Testis (tissue), 3 donors: ENCODE data around the gene CNKSR3. TPM values are rescaled to one million over a fixed set of nuclear protein-coding genes. Genes with fewer than 3 reads are reported as not detected.

Source experiments
- DNase-seq: peaks from one replicate; pipeline ENCODE4 v3.0.0-alpha.2; 2019
- H3K27ac ChIP-seq, 2 donors: fragments of 200-600 bp; sonication (generic); one replicate each; pipeline ENCODE4 v1.5.1; 2019
- H3K27me3 ChIP-seq: fragments of 200-600 bp; sonication (generic); one replicate; pipeline ENCODE4 v1.5.1; 2019
- H3K36me3 ChIP-seq: fragments of 200-600 bp; sonication (generic); one replicate; pipeline ENCODE4 v1.5.1; 2017; ENCODE audit warnings: low read depth; ENCODE audit errors: missing control alignments
- H3K4me1 ChIP-seq: fragments of 200-600 bp; sonication (generic); one replicate; pipeline ENCODE4 v1.5.1; 2019
- H3K4me3 ChIP-seq, 2 donors: fragments of 200-600 bp; sonication (generic); one replicate each; pipeline ENCODE4 v1.5.1; 2017 to 2019
- H3K9me3 ChIP-seq: fragments of 200-600 bp; sonication (generic); one replicate; pipeline ENCODE4 v1.5.1; 2017
- POLR2A ChIP-seq: fragments of 450-650 bp; IDR thresholded peaks from one replicate; pipeline ENCODE4 v1.6.1; 2017; ENCODE audit warnings: antibody characterized with exemption, mild to moderate bottlenecking, moderate library complexity
- WGBS, 2 donors: methylation state at CpG; one replicate each; pipeline ENCODE4 v1.1.5; 2018; 5-methylcytosine and 5-hydroxymethylcytosine counted together
- intact Hi-C: fragments of 100-400 bp; cut with DNase I; formaldehyde crosslinking; loops from one replicate; pipeline ENCODE4 v1.15.1; 2023; ENCODE audit warnings: low total_unique reads
- polyA plus RNA-seq: library from polyadenylated mRNA; stranded (reverse); fragments of 350-450 nt; fragmentation: Illumina TruSeq; extraction: RNeasy Lipid Tissue Mini Kit (QIAGEN cat#74804); gene quantifications from one replicate; pipeline ENCODE4 v1.2.3, GENCODE V29; 2014; ENCODE audit warnings: low read depth, low replicate concordance; ENCODE audit not compliant: insufficient read depth
- total RNA-seq, 2 donors: library from RNA; depleted of rRNA; stranded (reverse); fragments of >200 nt; gene quantifications; one replicate each; pipeline ENCODE4 v1.2.3, GENCODE V29; 2016
- TF ChIP-seq, protein P1 (sequence below), 3 experiments: fragments of 450-650 bp in 2 of 3; fragments of 200-600 bp in 1 of 3; sonication (generic) in 1 of 3; IDR thresholded peaks; one replicate each; pipeline ENCODE4 v1.5.1; 2016 to 2019; ENCODE audit warnings: antibody characterized with exemption in 3 of 3, mild to moderate bottlenecking in 2 of 3, moderate library complexity in 1 of 3

CNKSR3 gene
- total and polyA plus RNA-seq, 3 donors from 2014 or later = 26.0 to 28.7 (median 26.0) TPM

DNA sequence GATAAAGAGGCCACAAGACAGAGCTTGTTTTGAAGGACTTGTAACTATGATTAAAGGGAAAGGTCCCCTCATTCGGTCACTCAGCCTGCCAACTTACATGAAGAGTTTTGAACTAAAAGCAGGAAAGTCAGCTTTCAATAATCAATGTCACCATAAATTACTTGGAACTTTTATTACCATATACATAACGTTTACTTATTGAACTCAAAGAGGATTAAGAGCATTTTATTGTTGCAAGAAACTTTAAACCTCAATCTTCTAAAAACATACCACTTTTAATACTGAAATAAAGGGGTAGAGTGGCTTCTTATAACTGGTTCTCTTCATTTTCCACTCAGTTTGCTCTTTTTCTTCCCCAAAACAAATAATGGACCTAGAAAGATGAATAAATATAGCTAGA is 65.1 kb downstream of the CNKSR3 start:
- Histone ChIP-seq H3K4me3 (no peak overlapping the region), H3K36me3 (no peaks in the 10 kb centered on the region), H3K27ac (no peak overlapping the region), H3K4me1 (peaks cover 5% of the 10 kb centered on the region), H3K27me3 (no peaks in the 10 kb centered on the region), H3K9me3 (no peaks in the 10 kb centered on the region)
- 71 to 72% methylated on average over 2 of the region's 2 CpGs for WGBS, 2 donors
- TF ChIP-seq POLR2A = no peak
- TF ChIP-seq, protein P1, sequence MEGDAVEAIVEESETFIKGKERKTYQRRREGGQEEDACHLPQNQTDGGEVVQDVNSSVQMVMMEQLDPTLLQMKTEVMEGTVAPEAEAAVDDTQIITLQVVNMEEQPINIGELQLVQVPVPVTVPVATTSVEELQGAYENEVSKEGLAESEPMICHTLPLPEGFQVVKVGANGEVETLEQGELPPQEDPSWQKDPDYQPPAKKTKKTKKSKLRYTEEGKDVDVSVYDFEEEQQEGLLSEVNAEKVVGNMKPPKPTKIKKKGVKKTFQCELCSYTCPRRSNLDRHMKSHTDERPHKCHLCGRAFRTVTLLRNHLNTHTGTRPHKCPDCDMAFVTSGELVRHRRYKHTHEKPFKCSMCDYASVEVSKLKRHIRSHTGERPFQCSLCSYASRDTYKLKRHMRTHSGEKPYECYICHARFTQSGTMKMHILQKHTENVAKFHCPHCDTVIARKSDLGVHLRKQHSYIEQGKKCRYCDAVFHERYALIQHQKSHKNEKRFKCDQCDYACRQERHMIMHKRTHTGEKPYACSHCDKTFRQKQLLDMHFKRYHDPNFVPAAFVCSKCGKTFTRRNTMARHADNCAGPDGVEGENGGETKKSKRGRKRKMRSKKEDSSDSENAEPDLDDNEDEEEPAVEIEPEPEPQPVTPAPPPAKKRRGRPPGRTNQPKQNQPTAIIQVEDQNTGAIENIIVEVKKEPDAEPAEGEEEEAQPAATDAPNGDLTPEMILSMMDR (IDR thresholded peaks at IDR 0.05) = no peak
- intact Hi-C loops = no loop called here
- DNase-seq = no peak

DNA sequence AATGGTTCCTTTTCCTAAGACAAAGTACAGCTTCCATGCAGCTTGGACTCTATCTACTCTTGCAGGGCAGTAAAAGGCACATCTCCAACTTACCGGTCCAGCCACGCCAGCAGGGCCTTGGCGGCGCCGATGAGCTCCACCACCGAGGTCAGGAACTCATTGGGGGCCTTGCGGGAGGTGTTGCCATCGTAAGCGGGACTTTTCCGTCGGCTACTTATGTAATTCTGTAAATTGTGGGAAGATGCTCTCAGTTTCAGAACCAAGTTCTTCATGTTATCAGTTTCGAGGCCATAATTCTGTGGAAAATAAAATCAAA is 68.5 kb downstream of the CNKSR3 start:
- Histone ChIP-seq H3K4me3 (no peak overlapping the region), H3K4me1 (peaks cover 5% of the 10 kb centered on the region), H3K27ac (no peak overlapping the region), H3K36me3 (no peaks in the 10 kb centered on the region), H3K9me3 (no peaks in the 10 kb centered on the region), H3K27me3 (no peaks in the 10 kb centered on the region)
- TF ChIP-seq POLR2A = no peak
- TF ChIP-seq, protein P1 (IDR thresholded peaks at IDR 0.05) = no peak
- no peak for DNase-seq
- 70 to 74% methylated on average over 12 of the region's 12 CpGs for WGBS, 2 donors
- intact Hi-C loops = no loop called here

DNA sequence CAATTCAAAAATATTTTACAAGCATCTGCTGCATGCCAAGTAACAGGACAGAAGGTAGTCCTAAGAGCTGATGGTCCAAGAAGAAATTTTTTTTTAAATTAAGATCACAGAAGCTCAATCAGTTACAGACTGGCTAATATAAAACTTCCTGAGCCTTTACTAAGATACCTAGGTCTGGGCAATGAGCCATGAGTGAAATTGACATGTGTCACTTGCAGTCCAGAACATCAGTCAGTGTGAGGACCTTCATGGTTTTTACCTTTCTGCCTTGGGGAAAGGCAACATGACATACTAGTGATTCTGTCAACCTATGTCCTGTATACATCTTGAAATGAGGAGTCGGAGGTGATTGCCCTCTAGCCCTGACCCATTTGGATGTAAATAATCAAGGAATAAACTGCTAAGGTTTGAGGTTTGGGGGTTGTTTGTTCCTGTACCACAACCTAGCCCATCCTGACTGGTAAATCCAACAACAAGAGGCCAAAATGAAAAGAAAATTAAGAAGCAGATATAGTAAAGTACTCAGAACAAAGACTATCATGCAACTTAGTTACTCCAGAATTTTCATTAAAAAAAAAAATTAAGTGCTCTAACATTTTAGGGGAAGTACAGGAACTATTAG is 70.0 kb downstream of the CNKSR3 start:
- DNase-seq = no peak
- intact Hi-C loops = no loop called here
- Histone ChIP-seq H3K36me3 (no peaks in the 10 kb centered on the region), H3K27ac (no peak overlapping the region), H3K9me3 (no peaks in the 10 kb centered on the region), H3K27me3 (no peaks in the 10 kb centered on the region), H3K4me1 (no peaks in the 10 kb centered on the region), H3K4me3 (no peak overlapping the region)
- no peak for TF ChIP-seq POLR2A
- TF ChIP-seq, protein P1 (IDR thresholded peaks at IDR 0.05) = no peak
- WGBS, 2 donors = 86 to 100% methylated on average over 1 of the region's 1 CpG

DNA sequence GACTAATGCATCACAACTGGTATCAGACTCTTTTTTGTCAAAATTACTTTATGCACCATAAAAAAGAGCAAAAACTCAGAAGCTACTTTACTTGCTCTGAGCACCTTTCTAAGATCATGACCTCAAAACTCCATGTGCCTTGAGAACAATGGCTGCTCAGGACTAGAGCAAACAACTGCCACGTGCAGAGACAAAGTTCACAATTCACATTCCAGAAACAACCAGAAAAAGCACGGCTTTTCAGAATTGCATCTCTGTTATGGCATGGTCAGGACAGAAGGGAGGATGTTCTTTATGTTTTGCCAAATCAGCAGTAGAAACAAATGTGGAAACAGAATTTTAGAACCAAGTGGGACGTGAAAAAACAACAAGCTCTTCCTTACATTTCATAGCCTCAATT is 70.5 kb downstream of the CNKSR3 start:
- Histone ChIP-seq H3K36me3 (no peaks in the 10 kb centered on the region), H3K4me3 (no peak overlapping the region), H3K4me1 (no peaks in the 10 kb centered on the region), H3K9me3 (no peaks in the 10 kb centered on the region), H3K27me3 (no peaks in the 10 kb centered on the region), H3K27ac (no peak overlapping the region)
- 34 to 56% methylated on average over 3 of the region's 3 CpGs for WGBS, 2 donors
- TF ChIP-seq, protein P1 (IDR thresholded peaks at IDR 0.05) = no peak
- no peak for TF ChIP-seq POLR2A
- intact Hi-C loops = no loop called here
- DNase-seq = no peak

DNA sequence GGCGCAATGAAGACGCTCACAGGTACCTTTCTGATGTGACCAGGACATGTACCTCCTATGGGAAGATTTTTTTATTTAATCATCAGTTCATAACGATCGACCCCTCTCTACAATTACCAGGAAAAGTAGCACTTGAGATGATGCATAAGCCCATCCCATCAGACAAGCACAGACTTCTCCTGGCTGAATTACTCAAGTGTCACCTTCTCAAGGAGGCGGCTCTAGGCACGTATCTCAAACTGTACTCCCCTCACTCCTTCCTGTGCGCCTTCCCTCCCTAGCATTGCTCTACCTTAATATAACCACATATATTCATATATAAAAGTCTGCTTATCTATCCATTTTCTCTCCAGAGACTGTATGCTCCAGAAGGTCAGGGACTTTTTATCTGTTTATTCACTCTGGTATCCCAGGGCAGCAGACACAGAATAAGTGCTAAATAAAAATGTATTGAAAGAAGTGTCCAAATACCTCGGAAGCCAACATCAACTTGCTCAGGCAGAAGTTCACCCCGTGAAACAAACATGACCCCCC is 71.5 kb downstream of the CNKSR3 start:
- Histone ChIP-seq H3K4me3 (no peak overlapping the region), H3K27ac (no peak overlapping the region), H3K9me3 (no peaks in the 10 kb centered on the region), H3K27me3 (no peaks in the 10 kb centered on the region), H3K4me1 (no peaks in the 10 kb centered on the region), H3K36me3 (no peaks in the 10 kb centered on the region)
- 78 to 79% methylated on average over 9 of the region's 9 CpGs for WGBS, 2 donors
- intact Hi-C loops = no loop called here
- TF ChIP-seq, protein P1 (IDR thresholded peaks at IDR 0.05) = no peak
- TF ChIP-seq POLR2A = no peak
- no peak for DNase-seq
